Prostate gland (tissue), 2 donors: Measurements from ENCODE around the gene SMIM29.

Source experiments
- POLR2A ChIP-seq: fragments of 450-650 bp; IDR thresholded peaks from one replicate; pipeline ENCODE4 v1.6.1; 2016; ENCODE audit warnings: antibody characterized with exemption, mild to moderate bottlenecking
- POLR2AphosphoS5 ChIP-seq: sonication (generic); formaldehyde crosslinking; IDR thresholded peaks from one replicate; pipeline ENCODE4 v1.6.1; 2017; ENCODE audit warnings: antibody characterized with exemption
- TF ChIP-seq, protein P1 (sequence below), 4 experiments: fragments of 200-600 bp in 2 of 4; fragments of 450-650 bp in 2 of 4; sonication (generic) in 2 of 4; IDR thresholded peaks; 1 replicate in 3 of 4; 2 replicates in 1 of 4; pipeline ENCODE4 v1.5.1; 2016 to 2019; ENCODE audit warnings: antibody characterized with exemption in 4 of 4, mild to moderate bottlenecking in 2 of 4, moderate library complexity in 2 of 4

DNA sequence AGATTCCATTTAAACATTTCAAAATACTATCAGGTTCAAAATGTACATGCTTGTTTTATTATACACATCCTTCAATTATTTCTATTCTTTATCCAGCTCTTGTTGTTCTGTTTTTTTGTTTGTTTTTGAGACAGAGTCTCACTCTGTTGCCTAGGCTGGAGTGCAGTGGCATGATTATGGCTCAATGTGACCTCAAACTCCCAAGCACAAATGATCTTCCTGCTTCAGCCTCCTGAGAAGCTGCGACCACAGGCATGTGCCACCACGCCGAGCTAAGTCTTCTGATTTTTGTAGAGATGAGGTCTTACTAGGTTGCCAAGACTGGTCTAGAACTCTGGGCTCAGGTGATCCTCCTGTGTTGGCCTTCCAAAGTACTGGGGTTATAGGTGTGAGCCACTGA lies 44.1 kb upstream of the SMIM29 start:
- TF ChIP-seq, protein P1, sequence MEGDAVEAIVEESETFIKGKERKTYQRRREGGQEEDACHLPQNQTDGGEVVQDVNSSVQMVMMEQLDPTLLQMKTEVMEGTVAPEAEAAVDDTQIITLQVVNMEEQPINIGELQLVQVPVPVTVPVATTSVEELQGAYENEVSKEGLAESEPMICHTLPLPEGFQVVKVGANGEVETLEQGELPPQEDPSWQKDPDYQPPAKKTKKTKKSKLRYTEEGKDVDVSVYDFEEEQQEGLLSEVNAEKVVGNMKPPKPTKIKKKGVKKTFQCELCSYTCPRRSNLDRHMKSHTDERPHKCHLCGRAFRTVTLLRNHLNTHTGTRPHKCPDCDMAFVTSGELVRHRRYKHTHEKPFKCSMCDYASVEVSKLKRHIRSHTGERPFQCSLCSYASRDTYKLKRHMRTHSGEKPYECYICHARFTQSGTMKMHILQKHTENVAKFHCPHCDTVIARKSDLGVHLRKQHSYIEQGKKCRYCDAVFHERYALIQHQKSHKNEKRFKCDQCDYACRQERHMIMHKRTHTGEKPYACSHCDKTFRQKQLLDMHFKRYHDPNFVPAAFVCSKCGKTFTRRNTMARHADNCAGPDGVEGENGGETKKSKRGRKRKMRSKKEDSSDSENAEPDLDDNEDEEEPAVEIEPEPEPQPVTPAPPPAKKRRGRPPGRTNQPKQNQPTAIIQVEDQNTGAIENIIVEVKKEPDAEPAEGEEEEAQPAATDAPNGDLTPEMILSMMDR (IDR thresholded peaks at IDR 0.05): no peak
- no peak for TF ChIP-seq POLR2AphosphoS5
- TF ChIP-seq POLR2A: no peak
